SK-N-SH (cell line): ENCODE measurements around the gene LCA5L. TPM values are rescaled to one million over a fixed set of nuclear protein-coding genes. Genes with fewer than 3 reads are reported as not detected.

Source experiments
- CTCF ChIA-PET: fragments of 300-600, 350-600 bp; formaldehyde crosslinking; extraction: SDS; loops from one replicate; lab custom pipeline; 2021; lab: Yijun Ruan, JAX
- POLR2A ChIA-PET: fragments of 350-600 bp; sonication (Branson Sonifier 250); formaldehyde crosslinking; extraction: SDS; loops from one replicate; lab custom pipeline; 2020; ENCODE audit warnings: antibody characterized with exemption, inconsistent platforms; lab: Yijun Ruan, JAX
- DNase-seq: peaks from one replicate; pipeline ENCODE4 v3.0.0; 2012
- H2AFZ ChIP-seq: fragments of 200-600 bp; sonication (generic); 2 replicates; pipeline ENCODE4 v1.8.1; 2016; ENCODE audit warnings: antibody characterized with exemption, mild to moderate bottlenecking, low read depth
- H3F3A ChIP-seq: fragments of 200-600 bp; sonication (generic); replicated peaks from 2 replicates; pipeline ENCODE3; 2016; ENCODE audit warnings: antibody characterized with exemption, mild to moderate bottlenecking; ENCODE audit not compliant: insufficient read depth
- H3K27ac ChIP-seq, 2 experiments: fragments of 200-500 bp in 1 of 2; fragments of 200-600 bp in 1 of 2; sonication (Bioruptor generic) in 1 of 2; sonication (generic), shearing (Covaris generic) in 1 of 2; 2 replicates each; pipeline versions ENCODE4 v1.5.1 to v1.6.1; 2014 to 2016; ENCODE audit warnings: low read depth in 2 of 2, inconsistent platforms in 1 of 2, low read length in 1 of 2, mild to moderate bottlenecking in 1 of 2, mixed read lengths in 1 of 2
- H3K27me3 ChIP-seq: fragments of 200-600 bp; sonication (generic), shearing (Covaris generic); 2 replicates; pipeline ENCODE4 v1.6.1; 2016; ENCODE audit warnings: mixed run types; ENCODE audit not compliant: insufficient read depth
- H3K36me3 ChIP-seq, 2 experiments: fragments of 200-500 bp in 1 of 2; fragments of 200-600 bp in 1 of 2; sonication (Bioruptor generic) in 1 of 2; sonication (generic) in 1 of 2; replicated peaks in 1 of 2; 2 replicates each; pipeline versions ENCODE3 to v1.5.1; 2014 to 2016; ENCODE audit warnings: low read length in 1 of 2, mild to moderate bottlenecking in 1 of 2; ENCODE audit not compliant: insufficient read depth in 2 of 2, control insufficient read depth in 1 of 2
- H3K4me1 ChIP-seq, 2 experiments: fragments of 200-500 bp in 1 of 2; fragments of 200-600 bp in 1 of 2; sonication (Bioruptor generic) in 1 of 2; sonication (generic), shearing (Covaris generic) in 1 of 2; 2 replicates each; pipeline versions ENCODE4 v1.5.1 to v1.6.1; 2014 to 2016; ENCODE audit warnings: low read depth in 1 of 2, low read length in 1 of 2, mixed run types in 1 of 2; ENCODE audit not compliant: insufficient read depth in 2 of 2, control insufficient read depth in 1 of 2
- H3K4me2 ChIP-seq: fragments of 200-600 bp; sonication (generic), shearing (Covaris generic); 2 replicates; pipeline ENCODE4 v1.6.1; 2017; ENCODE audit warnings: mixed run types
- H3K4me3 ChIP-seq, 2 experiments: fragments of 200-500 bp in 1 of 2; fragments of 200-600 bp in 1 of 2; sonication (Bioruptor generic) in 1 of 2; sonication (generic), shearing (Covaris generic) in 1 of 2; 2 replicates each; pipeline versions ENCODE4 v1.5.1 to v1.8.1; 2014 to 2016; ENCODE audit warnings: low read depth in 2 of 2, inconsistent platforms in 1 of 2, low read length in 1 of 2, mild to moderate bottlenecking in 1 of 2, mixed read lengths in 1 of 2, moderate library complexity in 1 of 2
- H3K79me2 ChIP-seq: fragments of 200-600 bp; sonication (generic); 2 replicates; pipeline ENCODE4 v1.8.1; 2017; ENCODE audit warnings: mild to moderate bottlenecking; ENCODE audit not compliant: insufficient read depth
- H3K9ac ChIP-seq: fragments of 200-600 bp; sonication (generic); 2 replicates; pipeline ENCODE4 v1.6.1; 2017; ENCODE audit warnings: mixed run types
- H3K9me2 ChIP-seq: fragments of 200-600 bp; sonication (generic); 2 replicates; pipeline ENCODE4 v1.6.1; 2017; ENCODE audit warnings: mixed run types
- H3K9me3 ChIP-seq: fragments of 200-600 bp; sonication (generic); 2 replicates; pipeline ENCODE4 v1.6.1; 2017; ENCODE audit warnings: mixed run types, mild to moderate bottlenecking, moderate library complexity
- H4K20me1 ChIP-seq: fragments of 200-600 bp; sonication (generic); 2 replicates; pipeline ENCODE4 v1.6.1; 2017; ENCODE audit warnings: mild to moderate bottlenecking, mixed run types; ENCODE audit not compliant: insufficient read depth
- FOSL2 ChIP-seq: IDR thresholded peaks from 2 replicates; pipeline ENCODE4 v1.4.0; 2012; ENCODE audit warnings: low read depth, mild to moderate bottlenecking, moderate library complexity, borderline replicate concordance
- GATA2 ChIP-seq: sonication (generic); formaldehyde crosslinking; IDR thresholded peaks from 2 replicates; pipeline ENCODE4 v1.5.0; 2020; ENCODE audit warnings: mild to moderate bottlenecking, missing genetic modification reagents
- JUND ChIP-seq: IDR thresholded peaks from 2 replicates; pipeline ENCODE4 v1.4.0; 2012
- MAX ChIP-seq: IDR thresholded peaks from 2 replicates; pipeline ENCODE4 v1.4.0; 2012; ENCODE audit warnings: low read depth
- MEF2A ChIP-seq: IDR thresholded peaks from 2 replicates; pipeline ENCODE4 v1.4.0; 2012; ENCODE audit warnings: low read depth, borderline replicate concordance
- NRF1 ChIP-seq: IDR thresholded peaks from 2 replicates; pipeline ENCODE4 v1.6.1; 2012; ENCODE audit warnings: low read depth, mild to moderate bottlenecking, low read length
- RCOR1 ChIP-seq: fragments of 150-350 bp; IDR thresholded peaks from 2 replicates; pipeline ENCODE4 v1.6.1; 2017; ENCODE audit warnings: antibody characterized with exemption, low read length
- RFX5 ChIP-seq: IDR thresholded peaks from 2 replicates; pipeline ENCODE4 v1.6.1; 2012; ENCODE audit warnings: mild to moderate bottlenecking, improper control_type of control experiment, low read length
- RXRA ChIP-seq: IDR thresholded peaks from 2 replicates; pipeline ENCODE4 v1.4.0; 2012; ENCODE audit warnings: low read depth, mild to moderate bottlenecking, borderline replicate concordance
- TAF1 ChIP-seq: IDR thresholded peaks from 2 replicates; pipeline ENCODE4 v1.6.1; 2012; ENCODE audit warnings: low read depth, mild to moderate bottlenecking, low read length, moderate library complexity, borderline replicate concordance
- TCF12 ChIP-seq: IDR thresholded peaks from 2 replicates; pipeline ENCODE4 v1.4.0; 2012
- YY1 ChIP-seq: IDR thresholded peaks from 2 replicates; pipeline ENCODE4 v1.4.0; 2012; ENCODE audit warnings: low read depth, mild to moderate bottlenecking
- WGBS: methylation state at CpG from one replicate; pipeline ENCODE4 v1.1.6; 2017; ENCODE audit warnings: low lambda C conversion rate; 5-methylcytosine and 5-hydroxymethylcytosine counted together
- polyA plus RNA-seq, 3 experiments: library from polyadenylated mRNA; depleted of rRNA; stranded (reverse); fragments of >200 nt; gene quantifications; 2 replicates each; pipeline ENCODE4 v1.2.3, GENCODE V29; 2012
- TF ChIP-seq, protein P1 (sequence below): IDR thresholded peaks from 2 replicates; pipeline ENCODE4 v1.6.1; 2012; ENCODE audit warnings: mild to moderate bottlenecking, low read depth, low read length, moderate library complexity
- TF ChIP-seq, protein P2 (sequence below): IDR thresholded peaks from 2 replicates; pipeline ENCODE4; 2012
- TF ChIP-seq, protein P3 (sequence below): fragments of 150-350 bp; IDR thresholded peaks from 2 replicates; pipeline ENCODE4 v1.6.1; 2016; ENCODE audit warnings: mild to moderate bottlenecking, low read depth, low read length

The LCA5L gene
- polyA plus RNA-seq, 1 of the 3 experiments (the other 2 are of a cell fraction) = 0.74 TPM

- Histone ChIP-seq H3K27ac (no peak overlapping the region), H3K79me2 (no peaks in the 10 kb centered on the region), H3K36me3 (no peaks in the 10 kb centered on the region), H3K9me3 (no peaks in the 10 kb centered on the region), H3K9me2 (no peaks in the 10 kb centered on the region), H3K27me3 (0 out of 2 replicates have a peak, but pooled peaks cover under 1% of the 10 kb centered on the region), H3K4me2 (no peak overlapping the region), H3K4me1 (no peaks in the 10 kb centered on the region), H3F3A (no peaks in the 10 kb centered on the region), H3K9ac (no peak overlapping the region), H2AFZ (no peak overlapping the region), H4K20me1 (no peaks in the 10 kb centered on the region), H3K4me3 (no peak overlapping the region)
- WGBS = 77% methylated on average over 6 of the region's 6 CpGs
- TF ChIP-seq TAF1 (no peak), YY1 (no peak), FOSL2 (no peak), RXRA (no peak), NRF1 (no peak), MEF2A (no peak), GATA2 (CRISPR knock-in tag) (no peak), MAX (no peak), JUND (no peak)
- TF ChIP-seq, protein P1, sequence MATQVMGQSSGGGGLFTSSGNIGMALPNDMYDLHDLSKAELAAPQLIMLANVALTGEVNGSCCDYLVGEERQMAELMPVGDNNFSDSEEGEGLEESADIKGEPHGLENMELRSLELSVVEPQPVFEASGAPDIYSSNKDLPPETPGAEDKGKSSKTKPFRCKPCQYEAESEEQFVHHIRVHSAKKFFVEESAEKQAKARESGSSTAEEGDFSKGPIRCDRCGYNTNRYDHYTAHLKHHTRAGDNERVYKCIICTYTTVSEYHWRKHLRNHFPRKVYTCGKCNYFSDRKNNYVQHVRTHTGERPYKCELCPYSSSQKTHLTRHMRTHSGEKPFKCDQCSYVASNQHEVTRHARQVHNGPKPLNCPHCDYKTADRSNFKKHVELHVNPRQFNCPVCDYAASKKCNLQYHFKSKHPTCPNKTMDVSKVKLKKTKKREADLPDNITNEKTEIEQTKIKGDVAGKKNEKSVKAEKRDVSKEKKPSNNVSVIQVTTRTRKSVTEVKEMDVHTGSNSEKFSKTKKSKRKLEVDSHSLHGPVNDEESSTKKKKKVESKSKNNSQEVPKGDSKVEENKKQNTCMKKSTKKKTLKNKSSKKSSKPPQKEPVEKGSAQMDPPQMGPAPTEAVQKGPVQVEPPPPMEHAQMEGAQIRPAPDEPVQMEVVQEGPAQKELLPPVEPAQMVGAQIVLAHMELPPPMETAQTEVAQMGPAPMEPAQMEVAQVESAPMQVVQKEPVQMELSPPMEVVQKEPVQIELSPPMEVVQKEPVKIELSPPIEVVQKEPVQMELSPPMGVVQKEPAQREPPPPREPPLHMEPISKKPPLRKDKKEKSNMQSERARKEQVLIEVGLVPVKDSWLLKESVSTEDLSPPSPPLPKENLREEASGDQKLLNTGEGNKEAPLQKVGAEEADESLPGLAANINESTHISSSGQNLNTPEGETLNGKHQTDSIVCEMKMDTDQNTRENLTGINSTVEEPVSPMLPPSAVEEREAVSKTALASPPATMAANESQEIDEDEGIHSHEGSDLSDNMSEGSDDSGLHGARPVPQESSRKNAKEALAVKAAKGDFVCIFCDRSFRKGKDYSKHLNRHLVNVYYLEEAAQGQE = no peak
- POLR2A ChIA-PET = interaction anchor here (1.1 to 1.7 kb wide), 3 partner anchors 14 to 16 kb away, joined by 3 to 5 read pairs (median 4); partner anchors contain the start of gene HMGN1
- DNase-seq = no peak
- CTCF ChIA-PET = interaction anchor here (0.8 kb wide), 1 partner anchor 12 kb away, joined by 3 read pairs; no protein-coding TSS in a partner anchor
Observed at GRCh38 chr21:39363607-39364555, 81.7 kb downstream of the LCA5L start.

DNA sequence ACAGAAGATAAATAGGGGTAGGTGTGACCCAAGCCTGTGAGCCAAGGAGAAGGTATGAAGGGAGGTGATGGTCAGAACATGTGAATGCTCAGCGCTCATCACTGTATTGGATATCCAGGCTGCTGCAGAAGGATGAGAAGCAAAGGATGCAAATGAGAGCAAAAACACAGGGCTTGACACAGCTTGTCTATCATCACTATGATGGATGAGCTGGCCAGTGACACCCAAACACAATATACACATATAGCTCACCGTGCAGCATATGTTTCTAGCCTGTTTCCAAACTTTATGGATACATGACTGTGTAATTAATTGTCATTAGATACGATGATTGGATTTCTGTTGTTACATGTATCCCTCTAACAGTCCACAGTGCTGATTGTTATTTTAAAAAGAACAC is 82.8 kb downstream of the LCA5L start:
- Histone ChIP-seq H3K27ac (no peak overlapping the region), H3K9me3 (no peaks in the 10 kb centered on the region), H3K9me2 (no peaks in the 10 kb centered on the region), H3F3A (no peaks in the 10 kb centered on the region), H3K79me2 (no peaks in the 10 kb centered on the region), H3K4me1 (no peaks in the 10 kb centered on the region), H3K4me3 (no peak overlapping the region), H3K27me3 (0 out of 2 replicates have a peak, but pooled peaks cover 6% of the 10 kb centered on the region), H2AFZ (no peak overlapping the region), H3K9ac (no peak overlapping the region), H4K20me1 (no peaks in the 10 kb centered on the region), H3K36me3 (no peaks in the 10 kb centered on the region), H3K4me2 (no peak overlapping the region)
- TF ChIP-seq RFX5 = no peak
- no peak for TF ChIP-seq RCOR1
- TF ChIP-seq, protein P2, sequence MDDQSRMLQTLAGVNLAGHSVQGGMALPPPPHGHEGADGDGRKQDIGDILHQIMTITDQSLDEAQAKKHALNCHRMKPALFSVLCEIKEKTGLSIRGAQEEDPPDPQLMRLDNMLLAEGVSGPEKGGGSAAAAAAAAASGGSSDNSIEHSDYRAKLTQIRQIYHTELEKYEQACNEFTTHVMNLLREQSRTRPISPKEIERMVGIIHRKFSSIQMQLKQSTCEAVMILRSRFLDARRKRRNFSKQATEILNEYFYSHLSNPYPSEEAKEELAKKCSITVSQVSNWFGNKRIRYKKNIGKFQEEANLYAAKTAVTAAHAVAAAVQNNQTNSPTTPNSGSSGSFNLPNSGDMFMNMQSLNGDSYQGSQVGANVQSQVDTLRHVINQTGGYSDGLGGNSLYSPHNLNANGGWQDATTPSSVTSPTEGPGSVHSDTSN = no peak
- TF ChIP-seq, protein P3, sequence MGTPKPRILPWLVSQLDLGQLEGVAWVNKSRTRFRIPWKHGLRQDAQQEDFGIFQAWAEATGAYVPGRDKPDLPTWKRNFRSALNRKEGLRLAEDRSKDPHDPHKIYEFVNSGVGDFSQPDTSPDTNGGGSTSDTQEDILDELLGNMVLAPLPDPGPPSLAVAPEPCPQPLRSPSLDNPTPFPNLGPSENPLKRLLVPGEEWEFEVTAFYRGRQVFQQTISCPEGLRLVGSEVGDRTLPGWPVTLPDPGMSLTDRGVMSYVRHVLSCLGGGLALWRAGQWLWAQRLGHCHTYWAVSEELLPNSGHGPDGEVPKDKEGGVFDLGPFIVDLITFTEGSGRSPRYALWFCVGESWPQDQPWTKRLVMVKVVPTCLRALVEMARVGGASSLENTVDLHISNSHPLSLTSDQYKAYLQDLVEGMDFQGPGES = no peak
- no peak for TF ChIP-seq TCF12
- TF ChIP-seq GATA2 (CRISPR knock-in tag) = no peak
- CTCF ChIA-PET = interaction anchor here (0.7 kb wide), 1 partner anchor 11 kb away, joined by 3 read pairs; no protein-coding TSS in a partner anchor
- DNase-seq = no peak
- 66% methylated on average over 3 of the region's 3 CpGs for WGBS
- POLR2A ChIA-PET = interaction anchor here (1.7 kb wide), 1 partner anchor 17 kb away, joined by 5 read pairs; a partner anchor contains a TSS
